Measurements from ENCODE around the gene YEATS4. TPM values are rescaled to one million over a fixed set of nuclear protein-coding genes. Genes with fewer than 3 reads are reported as not detected.

YEATS4 gene
- total and polyA plus RNA-seq, 9 of the 15 experiments (the other 6 are each of a cell fraction or from before 2014, with no cell fraction given): 25.9 to 92.2 (median 49.2) TPM

- WGBS (ENCODE audit: insufficient coverage, low coverage, missing lambda C conversion rate): 41% methylated on average over 5 of the region's 5 CpGs
- no peaks in the 10 kb centered on the region for H3K9me3 ChIP-seq (replicated peaks; ENCODE audit: control insufficient read depth, insufficient read depth, low read depth, low read length)
- in situ Hi-C loops (cut with MboI) (no loop called here), intact Hi-C loops (cut with micrococcal nuclease) (no loop called here)
- no peaks in the 10 kb centered on the region for H3K36me3 ChIP-seq (ENCODE audit: control insufficient read depth, insufficient read depth, low read length)
- H3K4me2 ChIP-seq (ENCODE audit: insufficient read depth, low read length): no peak overlapping the region
- CTCF ChIA-PET (ENCODE audit: low intra/inter-chr PET ratio): no interaction called here
- H3K4me1 ChIP-seq (replicated peaks in 1 of 2; ENCODE audit: control insufficient read depth in 2 of 2, insufficient read depth in 2 of 2, low read length in 2 of 2): peaks cover 4 to 16% of the 10 kb centered on the region in 2 experiments; a peak in 4 of 5 replicates
- no peak for FAIRE-seq
- H3K9ac ChIP-seq (ENCODE audit: insufficient read depth in 1 of 2, low read depth in 2 of 2, low read length in 2 of 2): peak overlapping the region in 1 of 2 experiments; percentile 5; a peak in 1 of 4 replicates
- ATAC-seq: peak; percentile 44
- no peaks in the 10 kb centered on the region for H3K79me2 ChIP-seq (ENCODE audit: control insufficient read depth, insufficient read depth, low read length)
- H3K4me3 ChIP-seq: no peak overlapping the region
- POLR2A ChIA-PET: interaction anchor here (0.7 to 1.5 kb wide), 2 partner anchors 11 to 305 kb away, joined by 4 to 12 read pairs; no protein-coding TSS in a partner anchor
- H2AFZ ChIP-seq (ENCODE audit: low read depth, low read length): peak overlapping the region; percentile 66
- H3K27me3 ChIP-seq (ENCODE audit: control insufficient read depth in 2 of 2, insufficient read depth in 2 of 2, low read length in 2 of 2): no peaks in the 10 kb centered on the region
- BruUV-seq (replicated peaks): no TSS peak
- H3K9me1 ChIP-seq (ENCODE audit: control insufficient read depth, insufficient read depth, low read length): no peaks in the 10 kb centered on the region
- no peak for TF ChIP-seq SIN3B (IDR thresholded peaks at IDR 0.05; ENCODE audit: low read depth)
- TF ChIP-seq NFE2 (IDR thresholded peaks at IDR 0.05; ENCODE audit: low read depth): peak; percentile 15; the same call in 1 of the 2 replicates
- H3K27ac ChIP-seq (ENCODE audit: extremely low read depth, low read depth, low read length): no peak overlapping the region
- H4K20me1 ChIP-seq (replicated peaks; ENCODE audit: control insufficient read depth, insufficient read depth, low read length): no peaks in the 10 kb centered on the region
- DNase-seq (ENCODE audit: extremely low read depth in 1 of 4, low spot score in 3 of 4): peak in 1 of 4 experiments; percentile 18
Observed at GRCh38 chr12:69341328-69341727, 18.2 kb upstream of the YEATS4 start.

DNA sequence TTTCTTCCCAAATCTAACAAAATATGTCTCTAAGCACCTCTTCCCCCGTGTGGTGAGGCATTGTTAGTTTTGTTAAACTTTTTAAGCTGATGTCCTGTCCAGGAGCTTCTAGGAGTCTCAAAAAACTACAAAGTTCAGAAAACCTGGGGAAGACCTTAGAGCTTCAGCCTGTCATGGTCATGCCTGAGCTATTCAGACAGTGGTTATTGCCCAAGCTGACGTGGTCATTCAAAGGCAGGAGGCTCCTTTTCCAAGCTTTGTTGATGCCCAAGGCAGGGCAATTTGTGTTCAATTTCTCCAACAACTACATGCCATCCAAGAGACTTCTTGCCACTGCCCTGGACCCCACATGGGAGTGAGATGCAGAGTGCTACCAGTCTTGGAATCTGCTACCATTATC, 17.1 kb upstream of the YEATS4 start:
- no peak for TF ChIP-seq ZNF212 (CRISPR knock-in tag; IDR thresholded peaks at IDR 0.05)
- no peak for TF ChIP-seq MCM5 (IDR thresholded peaks at IDR 0.05; ENCODE audit: low read depth)
- TF ChIP-seq FOXK1 (CRISPR knock-in tag; IDR thresholded peaks at IDR 0.05; ENCODE audit: borderline replicate concordance): no peak
- in situ Hi-C loops (cut with MboI): no loop called here
- Histone ChIP-seq H2AFZ (ENCODE audit: low read depth, low read length) (peak overlapping the region; percentile 49; the same call in 1 of the 2 replicates), H3K9me3 (replicated peaks; ENCODE audit: control insufficient read depth, insufficient read depth, low read depth, low read length) (no peaks in the 10 kb centered on the region), H3K9ac (ENCODE audit: insufficient read depth in 1 of 2, low read depth in 2 of 2, low read length in 2 of 2) (no peak overlapping the region), H3K27me3 (ENCODE audit: control insufficient read depth in 2 of 2, insufficient read depth in 2 of 2, low read length in 2 of 2) (no peaks in the 10 kb centered on the region), H3K4me3 (no peak overlapping the region), H3K4me1 (replicated peaks in 1 of 2; ENCODE audit: control insufficient read depth in 2 of 2, insufficient read depth in 2 of 2, low read length in 2 of 2) (peaks cover 4 to 14% of the 10 kb centered on the region in 2 experiments; a peak in 4 of 5 replicates), H3K9me1 (ENCODE audit: control insufficient read depth, insufficient read depth, low read length) (no peaks in the 10 kb centered on the region), H4K20me1 (replicated peaks; ENCODE audit: control insufficient read depth, insufficient read depth, low read length) (no peaks in the 10 kb centered on the region), H3K36me3 (ENCODE audit: control insufficient read depth, insufficient read depth, low read length) (no peaks in the 10 kb centered on the region), H3K27ac (ENCODE audit: extremely low read depth, low read depth, low read length) (no peak overlapping the region), H3K4me2 (ENCODE audit: insufficient read depth, low read length) (no peak overlapping the region), H3K79me2 (ENCODE audit: control insufficient read depth, insufficient read depth, low read length) (no peaks in the 10 kb centered on the region)
- DNase-seq (ENCODE audit: extremely low read depth in 1 of 4, low spot score in 3 of 4) (no peak), FAIRE-seq (no peak), ATAC-seq (peak; percentile 36; the same call in 2 of the 3 replicates)
- CTCF ChIA-PET (ENCODE audit: low intra/inter-chr PET ratio): no interaction called here
- 48% methylated on average over 2 of the region's 2 CpGs for WGBS (ENCODE audit: insufficient coverage, low coverage, missing lambda C conversion rate)
- intact Hi-C loops (cut with micrococcal nuclease): no loop called here
- POLR2A ChIA-PET: interaction anchor here (0.7 to 1.5 kb wide), 2 partner anchors 8 to 12 kb away, joined by 3 to 12 read pairs; no protein-coding TSS in a partner anchor
- no TSS peak for BruUV-seq (replicated peaks)
